K562 (cell line): Measurements from ENCODE around the gene FTL. TPM values are rescaled to one million over a fixed set of nuclear protein-coding genes. Genes with fewer than 3 reads are reported as not detected.

Source experiments
- ATF7 ChIP-seq: fragments of 450-650 bp; IDR thresholded peaks from 2 replicates; pipeline ENCODE4 v1.7.1; 2014; ENCODE audit warnings: mild to moderate bottlenecking, moderate library complexity
- CBFB ChIP-seq: sonication (generic); formaldehyde crosslinking; IDR thresholded peaks from 2 replicates; pipeline ENCODE4 v1.4.0; 2020; ENCODE audit warnings: mild to moderate bottlenecking, missing genetic modification reagents
- CCNT2 ChIP-seq: IDR thresholded peaks from 2 replicates; pipeline ENCODE4 v1.6.1; 2011; ENCODE audit warnings: borderline replicate concordance, low read depth, mild to moderate bottlenecking, moderate library complexity, mixed read lengths, low read length; ENCODE audit not compliant: insufficient read length; ENCODE audit errors: extremely low read depth
- CHAMP1 ChIP-seq: fragments of 450-650 bp; IDR thresholded peaks from 2 replicates; pipeline ENCODE4 v1.6.1; 2016; ENCODE audit warnings: mild to moderate bottlenecking
- E2F1 ChIP-seq: sonication (generic); formaldehyde crosslinking; IDR thresholded peaks from 2 replicates; pipeline ENCODE4 v1.8.1; 2023; ENCODE audit warnings: mild to moderate bottlenecking, missing genetic modification reagents, moderate library complexity
- ERF ChIP-seq: fragments of 450-650 bp; formaldehyde crosslinking; IDR thresholded peaks from 2 replicates; pipeline ENCODE4 v1.4.0; 2020; ENCODE audit warnings: mild to moderate bottlenecking, mixed read lengths
- KDM2B ChIP-seq: fragments of 250-450 bp; sonication (Bioruptor Pico); IDR thresholded peaks from 2 replicates; pipeline ENCODE4 v1.8.0; 2021; ENCODE audit warnings: mild to moderate bottlenecking, moderate library complexity
- NCOA1 ChIP-seq: fragments of 450-650 bp; IDR thresholded peaks from 2 replicates; pipeline ENCODE4 v1.6.1; 2016; ENCODE audit warnings: low read depth
- OTX1 ChIP-seq: fragments of 450-650 bp; formaldehyde crosslinking; IDR thresholded peaks from 2 replicates; pipeline ENCODE4 v1.4.0; 2022; ENCODE audit warnings: mild to moderate bottlenecking
- PHF20 ChIP-seq: fragments of 450-650 bp; IDR thresholded peaks from 2 replicates; pipeline ENCODE4 v1.6.1; 2018; ENCODE audit not compliant: partially characterized antibody
- POLR2B ChIP-seq: fragments of 450-650 bp; IDR thresholded peaks from 2 replicates; pipeline ENCODE4 v1.6.1; 2018; ENCODE audit warnings: low read depth; ENCODE audit not compliant: partially characterized antibody
- POLR3G ChIP-seq: IDR thresholded peaks from 2 replicates; pipeline ENCODE4 v1.6.1; 2011; ENCODE audit not compliant: insufficient read length, insufficient replicate concordance; ENCODE audit errors: extremely low read depth
- PYGO2 ChIP-seq: fragments of 450-650 bp; IDR thresholded peaks from 2 replicates; pipeline ENCODE4 v1.6.1; 2016; ENCODE audit warnings: mild to moderate bottlenecking, missing genetic modification characterization, moderate library complexity, missing compliant biosample characterization
- SP2 ChIP-seq: IDR thresholded peaks from 2 replicates; pipeline ENCODE4 v1.6.1; 2011; ENCODE audit warnings: mild to moderate bottlenecking, low read depth, low read length, moderate library complexity; ENCODE audit not compliant: poor library complexity, severe bottlenecking; ENCODE audit errors: extremely low read depth
- STAT6 ChIP-seq: sonication (generic); formaldehyde crosslinking; IDR thresholded peaks from 2 replicates; pipeline ENCODE4 v1.8.1; 2023; ENCODE audit warnings: mild to moderate bottlenecking, missing genetic modification reagents
- TAF1 ChIP-seq: IDR thresholded peaks from 2 replicates; pipeline ENCODE4 v1.6.1; 2011; ENCODE audit warnings: mild to moderate bottlenecking, low read length, moderate library complexity; ENCODE audit not compliant: insufficient read depth, control insufficient read depth, severe bottlenecking; ENCODE audit errors: extremely low read depth
- USF1 ChIP-seq: sonication (generic); formaldehyde crosslinking; IDR thresholded peaks from 2 replicates; pipeline ENCODE4 v1.9.0; 2022; ENCODE audit warnings: mild to moderate bottlenecking, missing genetic modification reagents
- ZNF217 ChIP-seq: sonication (generic); formaldehyde crosslinking; IDR thresholded peaks from 2 replicates; pipeline ENCODE4 v1.8.0; 2022; ENCODE audit warnings: mild to moderate bottlenecking, missing genetic modification reagents
- ZNF77 ChIP-seq: fragments of 250-450 bp; sonication (Bioruptor Pico); IDR thresholded peaks from 2 replicates; pipeline ENCODE4 v1.5.0; 2020
- polyA plus RNA-seq, 8 experiments: library from polyadenylated mRNA; depleted of rRNA in 4 of 8; stranded (reverse) in 5 of 8; unstranded in 3 of 8; fragments of >200 nt; fragmentation: Nextera tagmentation in 2 of 8; fragmentation: Illumina TruSeq in 1 of 8; extraction: Ambion mirVana in 2 of 8; extraction: Trizol in 1 of 8; gene quantifications; 2 replicates each; pipeline versions ENCODE4 v1.2.1 to v1.2.3, GENCODE V29; 2011 to 2014; ENCODE audit warnings: inconsistent platforms in 1 of 8, missing spikeins in 1 of 8
- total RNA-seq, 7 experiments: library from RNA; depleted of rRNA in 6 of 7; stranded (reverse); fragments of >200 nt in 6 of 7; fragmentation: Illumina TruSeq in 2 of 7; extraction: Trizol in 2 of 7; gene quantifications; 2 replicates each; pipeline versions ENCODE4 v1.2.1 to v1.2.3, GENCODE V29; 2011 to 2021; ENCODE audit warnings: low replicate concordance in 1 of 7

FTL gene
- total and polyA plus RNA-seq, 9 of the 15 experiments (the other 6 are each of a cell fraction or from before 2014, with no cell fraction given) = 1,231 to 27,415 (median 3,965) TPM

- TF ChIP-seq PYGO2 (tag) (no peak), PHF20 (no peak), ZNF217 (CRISPR knock-in tag) (no peak), ZNF77 (CRISPR knock-in tag) (no peak), KDM2B (no peak), ATF7 (no peak), CHAMP1 (peak; percentile 63; the same call in 1 of the 2 replicates), STAT6 (CRISPR knock-in tag) (no peak), SP2 (no peak), USF1 (CRISPR knock-in tag) (peak; percentile 41; the same call in 1 of the 2 replicates), NCOA1 (no peak), POLR2B (peak; percentile 2), E2F1 (CRISPR knock-in tag) (no peak), ERF (CRISPR knock-in tag) (peak; percentile 49; the same call in 1 of the 2 replicates), TAF1 (peak; percentile 27), OTX1 (no peak), POLR3G (no peak), CCNT2 (peak; percentile 18), CBFB (CRISPR knock-in tag) (peak; percentile 76; the same call in 1 of the 2 replicates)
Observed at GRCh38 chr19:48965806-48966540, 864 bp downstream of the FTL start (continued).
